SH-SY5Y (cell line): ENCODE measurements around the gene MLXIP.

ENCODE experiments used
- GATA2 ChIP-seq: IDR thresholded peaks from 2 replicates; pipeline ENCODE4 v1.6.1; 2011; ENCODE audit warnings: mild to moderate bottlenecking, low read depth, low read length
- GATA3 ChIP-seq: IDR thresholded peaks from 2 replicates; pipeline ENCODE4 v1.6.1; 2011; ENCODE audit warnings: low read depth, mild to moderate bottlenecking, low read length, moderate library complexity

- TF ChIP-seq GATA2, result no peak
- no peak for TF ChIP-seq GATA3
Measured at GRCh38 chr12:122116707-122117535, 38.4 kb downstream of the MLXIP start.
